GM18858 (cell line): Measurements from ENCODE around the gene PPIH.
A peak's percentile ranks its signal among the peaks of the same experiment; 100 is the strongest.
"Not testable (repeated sequence)": the region's sequence is repeated elsewhere in the genome, so short reads cannot be mapped to it uniquely, and the experiment has no call there.

Source experiments
- ATAC-seq: cut with Tn5 transposase; IDR thresholded peaks from one replicate; pipeline ENCODE4 v1.9.1; 2021; ENCODE audit not compliant: unreplicated experiment

PPIH gene

GRCh38 chr1:42657981-42658876 lies at the start of gene PPIH:
Gene PPIH, plus strand, starts transcription at chr1:42658423. Its CDS starts 24 bp downstream, at chr1:42658447.
- ATAC-seq, result peak; percentile 92

GRCh38 chr1:42613803-42614131 lies 44.5 kb upstream of the PPIH start:
- no peak for ATAC-seq

- no peak for ATAC-seq
Observed at GRCh38 chr1:42618866-42619265, 39.4 kb upstream of the PPIH start.

- ATAC-seq, result no peak
Observed at GRCh38 chr1:42620307-42620706, 37.9 kb upstream of the PPIH start.

- ATAC-seq, result not testable (repeated sequence)
Observed at GRCh38 chr1:42621180-42621579, 37.0 kb upstream of the PPIH start.

GRCh38 chr1:42627205-42627604 lies 31.0 kb upstream of the PPIH start:
- ATAC-seq, result not testable (repeated sequence)

GRCh38 chr1:42639116-42639515 lies 19.1 kb upstream of the PPIH start:
- no peak for ATAC-seq

GRCh38 chr1:42646056-42646455 lies 12.2 kb upstream of the PPIH start:
- no peak for ATAC-seq

- ATAC-seq, result no peak
Observed at GRCh38 chr1:42657201-42657600, 1.0 kb upstream of the PPIH start.

- no peak for ATAC-seq
Observed at GRCh38 chr1:42658877-42659337, 684 bp downstream of the PPIH start.

GRCh38 chr1:42660907-42661500 lies 2.8 kb downstream of the PPIH start:
- no peak for ATAC-seq

GRCh38 chr1:42669936-42670335 lies 11.7 kb downstream of the PPIH start:
- no peak for ATAC-seq

- ATAC-seq, result no peak
Observed at GRCh38 chr1:42670425-42670824, 12.2 kb downstream of the PPIH start.

GRCh38 chr1:42674214-42674613 lies 16.0 kb downstream of the PPIH start:
- no peak for ATAC-seq

GRCh38 chr1:42674682-42675081 lies 16.5 kb downstream of the PPIH start:
- no peak for ATAC-seq

- ATAC-seq, result no peak
Observed at GRCh38 chr1:42675467-42675866, 17.2 kb downstream of the PPIH start.

- no peak for ATAC-seq
Observed at GRCh38 chr1:42676534-42677087, 18.4 kb downstream of the PPIH start.

GRCh38 chr1:42679364-42679983 lies 21.3 kb downstream of the PPIH start:
- ATAC-seq, result no peak

GRCh38 chr1:42680055-42680454 lies 21.8 kb downstream of the PPIH start:
- ATAC-seq, result no peak

- no peak for ATAC-seq
Observed at GRCh38 chr1:42680921-42681683, 22.9 kb downstream of the PPIH start.
